ENCODE data around the gene FAAP20. TPM values are rescaled to one million over a fixed set of nuclear protein-coding genes. Genes with fewer than 3 reads are reported as not detected.

Gene FAAP20
- polyA plus RNA-seq, 1 donor from 2014 or later: 45.3 TPM

GRCh38 chr1:2239384-2239985 is 44.9 kb upstream of the FAAP20 start:
- no peaks in the 10 kb centered on the region for H3F3A ChIP-seq (ENCODE audit: insufficient read depth, low read length, poor library complexity, severe bottlenecking)
- H3K9ac ChIP-seq (ENCODE audit: low read length): no peak overlapping the region
- no peaks in the 10 kb centered on the region for H3K36me3 ChIP-seq (ENCODE audit: insufficient read depth, low read length)
- no peaks in the 10 kb centered on the region for H3K9me2 ChIP-seq (ENCODE audit: insufficient read depth, low read length)
- H3K27me3 ChIP-seq (ENCODE audit: insufficient read depth, low read depth, low read length): no peaks in the 10 kb centered on the region
- H3K27ac ChIP-seq (ENCODE audit: low read length): no peak overlapping the region
- H3K4me3 ChIP-seq (ENCODE audit: low read length): no peak overlapping the region
- no peak overlapping the region for H2AFZ ChIP-seq (ENCODE audit: low read depth, low read length)
- no peak for TF ChIP-seq EP300 (conservative IDR thresholded peaks at IDR 0.05; ENCODE audit: poor library complexity, severe bottlenecking)
- TF ChIP-seq CTCF (IDR thresholded peaks at IDR 0.05; ENCODE audit: poor library complexity, severe bottlenecking): no peak
- no peak for TF ChIP-seq REST (IDR thresholded peaks at IDR 0.05; ENCODE audit: borderline replicate concordance)
- TF ChIP-seq TAF1 (IDR thresholded peaks at IDR 0.05; ENCODE audit: low read depth): no peak
- no peak for TF ChIP-seq EZH2 (IDR thresholded peaks at IDR 0.05; ENCODE audit: borderline replicate concordance, insufficient read depth, low read length, poor library complexity, severe bottlenecking)
- TF ChIP-seq MXI1 (conservative IDR thresholded peaks at IDR 0.05; ENCODE audit: poor library complexity, severe bottlenecking): no peak
- no peak for TF ChIP-seq SMC3 (conservative IDR thresholded peaks at IDR 0.05; ENCODE audit: poor library complexity)
- no peak for TF ChIP-seq POLR2AphosphoS5 (IDR thresholded peaks at IDR 0.05)
- no peak for TF ChIP-seq RAD21 (conservative IDR thresholded peaks at IDR 0.05)
- H3K79me2 ChIP-seq (replicated peaks; ENCODE audit: insufficient read depth, low read length): peaks cover 75% of the 10 kb centered on the region
- peaks cover 12% of the 10 kb centered on the region for H4K20me1 ChIP-seq (ENCODE audit: insufficient read depth)
- no peak overlapping the region for H3K4me2 ChIP-seq (ENCODE audit: low read length)
- H3K9me3 ChIP-seq (ENCODE audit: low read length): no peaks in the 10 kb centered on the region

- H3K4me2 ChIP-seq (ENCODE audit: low read length): no peak overlapping the region
- H3K9me2 ChIP-seq (ENCODE audit: insufficient read depth, low read length): no peaks in the 10 kb centered on the region
- no peak overlapping the region for H3K27ac ChIP-seq (ENCODE audit: low read length)
- peaks cover 17% of the 10 kb centered on the region for H4K20me1 ChIP-seq (ENCODE audit: insufficient read depth)
- peaks cover 77% of the 10 kb centered on the region for H3K79me2 ChIP-seq (replicated peaks; ENCODE audit: insufficient read depth, low read length)
- H3K4me3 ChIP-seq (ENCODE audit: low read length): no peak overlapping the region
- no peaks in the 10 kb centered on the region for H3K9me3 ChIP-seq (ENCODE audit: low read length)
- H2AFZ ChIP-seq (ENCODE audit: low read depth, low read length): no peak overlapping the region
- no peaks in the 10 kb centered on the region for H3K27me3 ChIP-seq (ENCODE audit: insufficient read depth, low read depth, low read length)
- H3K36me3 ChIP-seq (ENCODE audit: insufficient read depth, low read length): no peaks in the 10 kb centered on the region
- TF ChIP-seq RAD21 (conservative IDR thresholded peaks at IDR 0.05) (no peak), REST (IDR thresholded peaks at IDR 0.05; ENCODE audit: borderline replicate concordance) (no peak), SMC3 (conservative IDR thresholded peaks at IDR 0.05; ENCODE audit: poor library complexity) (no peak), EZH2 (IDR thresholded peaks at IDR 0.05; ENCODE audit: borderline replicate concordance, insufficient read depth, low read length, poor library complexity, severe bottlenecking) (no peak), MXI1 (conservative IDR thresholded peaks at IDR 0.05; ENCODE audit: poor library complexity, severe bottlenecking) (no peak), CTCF (IDR thresholded peaks at IDR 0.05; ENCODE audit: poor library complexity, severe bottlenecking) (no peak), EP300 (conservative IDR thresholded peaks at IDR 0.05; ENCODE audit: poor library complexity, severe bottlenecking) (no peak), POLR2AphosphoS5 (IDR thresholded peaks at IDR 0.05) (no peak), TAF1 (IDR thresholded peaks at IDR 0.05; ENCODE audit: low read depth) (no peak)
- H3F3A ChIP-seq (ENCODE audit: insufficient read depth, low read length, poor library complexity, severe bottlenecking): no peaks in the 10 kb centered on the region
- no peak overlapping the region for H3K9ac ChIP-seq (ENCODE audit: low read length)
Observed at GRCh38 chr1:2239013-2239370, 44.4 kb upstream of the FAAP20 start.
